Erythroblast (primary cell): ENCODE measurements around the gene PDE4D.

Experiments used
- GATA1 ChIP-seq: IDR thresholded peaks from 2 replicates; pipeline ENCODE4 v1.6.1; 2011; ENCODE audit warnings: low read depth, mild to moderate bottlenecking, control low read depth, low read length, moderate library complexity
- POLR2A ChIP-seq: IDR thresholded peaks from 2 replicates; pipeline ENCODE4 v1.6.1; 2011; ENCODE audit warnings: mild to moderate bottlenecking, low read length

DNA sequence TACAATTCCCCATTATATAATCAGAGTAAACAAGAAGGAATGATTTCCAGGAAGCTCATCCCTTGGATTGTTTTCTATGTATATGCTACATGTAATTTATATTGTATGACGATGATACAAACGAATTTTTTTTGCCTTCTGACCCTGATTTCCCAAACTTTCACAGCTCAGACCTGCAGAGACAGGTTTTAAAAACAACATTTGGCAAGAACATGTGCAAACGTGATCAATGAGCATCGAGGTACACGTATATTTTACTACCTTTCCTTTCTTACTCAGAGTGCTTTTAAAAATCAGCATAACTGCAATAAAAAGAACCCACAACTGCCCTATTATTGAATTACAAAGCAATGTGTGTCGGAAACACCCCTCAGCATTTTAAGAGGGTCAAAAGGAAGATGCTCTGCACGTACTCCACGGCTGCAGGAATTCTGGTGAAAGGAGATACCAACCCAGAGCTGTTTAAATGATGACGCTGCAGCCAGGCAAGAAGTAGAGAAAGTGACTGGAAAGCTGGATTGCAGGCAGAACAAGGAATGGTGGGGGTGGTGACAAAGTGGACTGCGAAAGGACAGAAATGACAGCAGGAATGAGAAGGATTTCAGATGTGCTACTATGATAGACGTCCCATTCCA lies 777.2 kb downstream of the PDE4D start:
- no peak for TF ChIP-seq POLR2A
- TF ChIP-seq GATA1: no peak
